ENCODE results near the gene CCDC80.

- TF ChIP-seq CTCF (IDR thresholded peaks at IDR 0.05; ENCODE audit: low read depth, low read length): no peak
- no peak for TF ChIP-seq POLR2A (IDR thresholded peaks at IDR 0.05; ENCODE audit: extremely low read depth, insufficient read length)
Measured at GRCh38 chr3:112615989-112616731, 24.8 kb downstream of the CCDC80 start.

Data from NB4 (cell line).